NCI-H1092 (cell line): ENCODE measurements around the gene POLR2B.
A peak's percentile ranks its signal among the peaks of the same experiment; 100 is the strongest.
"Not testable (repeated sequence)": the region's sequence is repeated elsewhere in the genome, so short reads cannot be mapped to it uniquely, and the experiment has no call there.

ENCODE experiments used
- DNase-seq: peaks from one replicate; lab custom pipeline; 2025; lab: John Stamatoyannopoulos, UW

POLR2B gene

GRCh38 chr4:56978750-56979303, at the start of gene POLR2B:
POLR2B (plus strand) TSS chr4:56978896; CDS start chr4:56978986, 90 bp downstream.
- peak; percentile 93 for DNase-seq

- DNase-seq, result no peak
Observed at GRCh38 chr4:56930638-56931037, 48.1 kb upstream of the POLR2B start.

- DNase-seq, result no peak
Observed at GRCh38 chr4:56931924-56932323, 46.8 kb upstream of the POLR2B start.

GRCh38 chr4:56937262-56937661, 41.4 kb upstream of the POLR2B start:
- no peak for DNase-seq

GRCh38 chr4:56939826-56940225, 38.9 kb upstream of the POLR2B start:
- not testable (repeated sequence) for DNase-seq

GRCh38 chr4:56940403-56940802, 38.3 kb upstream of the POLR2B start:
- DNase-seq, result no peak

- DNase-seq, result no peak
Observed at GRCh38 chr4:56940971-56941370, 37.7 kb upstream of the POLR2B start.

- DNase-seq, result no peak
Observed at GRCh38 chr4:56941403-56941802, 37.3 kb upstream of the POLR2B start.

GRCh38 chr4:56953680-56954520, 24.8 kb upstream of the POLR2B start:
- no peak for DNase-seq

- DNase-seq, result peak; percentile 77
Observed at GRCh38 chr4:56958111-56958517, 20.6 kb upstream of the POLR2B start.

- DNase-seq, result no peak
Observed at GRCh38 chr4:56959100-56959499, 19.6 kb upstream of the POLR2B start.

- DNase-seq, result no peak
Observed at GRCh38 chr4:56961107-56961500, 17.6 kb upstream of the POLR2B start.

- no peak for DNase-seq
Observed at GRCh38 chr4:56971383-56971782, 7.3 kb upstream of the POLR2B start.

GRCh38 chr4:56972389-56972788, 6.3 kb upstream of the POLR2B start:
- no peak for DNase-seq

- DNase-seq, result no peak
Observed at GRCh38 chr4:56972809-56973208, 5.9 kb upstream of the POLR2B start.

- DNase-seq, result no peak
Observed at GRCh38 chr4:56973336-56973735, 5.4 kb upstream of the POLR2B start.

- DNase-seq, result no peak
Observed at GRCh38 chr4:56976283-56976836, 2.3 kb upstream of the POLR2B start.

- peak; percentile 9 for DNase-seq
Observed at GRCh38 chr4:56976837-56977320, 1.8 kb upstream of the POLR2B start.

GRCh38 chr4:56977321-56978012, 1.2 kb upstream of the POLR2B start, which contains the start of gene NOA1:
NOA1 (minus strand) TSS chr4:56977606; CDS start chr4:56977585, 21 bp downstream.
- peak; percentile 97 for DNase-seq

GRCh38 chr4:56979421-56980072, 851 bp downstream of the POLR2B start:
- DNase-seq, result no peak

GRCh38 chr4:56981795-56982201, 3.1 kb downstream of the POLR2B start:
- DNase-seq, result no peak

- DNase-seq, result no peak
Observed at GRCh38 chr4:56986192-56986591, 7.5 kb downstream of the POLR2B start.
